B cell (primary cell): ENCODE results near the gene EGLN1. TPM values are rescaled to one million over a fixed set of nuclear protein-coding genes. Genes with fewer than 3 reads are reported as not detected.

Experiments used
- ATAC-seq: fragments of 200-7000 bp; cut with Tn5 transposase; one replicate; pipeline ENCODE4 v1.10.0; 2021; ENCODE audit warnings: low read depth, mild to moderate bottlenecking, moderate number of reproducible peaks, moderate library complexity
- CTCF ChIA-PET: fragments of 350-600 bp; sonication (Branson Sonifier 250); formaldehyde crosslinking; loops from one replicate; lab custom pipeline; 2021; ENCODE audit warnings: antibody characterized with exemption, inconsistent platforms; lab: Charles Lee
- POLR2A ChIA-PET: fragments of 350-600 bp; sonication (Branson Sonifier 250); formaldehyde crosslinking; loops from one replicate; lab custom pipeline; 2021; ENCODE audit warnings: antibody characterized with exemption; lab: Charles Lee
- DNase-seq: peaks from one replicate; pipeline ENCODE4 v3.0.0; 2013
- H2AFZ ChIP-seq: 2 replicates; pipeline ENCODE4 v1.6.1; 2012; ENCODE audit warnings: mild to moderate bottlenecking, low read depth, low read length; ENCODE audit not compliant: insufficient read depth, poor library complexity, severe bottlenecking
- H3K27ac ChIP-seq, 2 donors: 1 replicate in 1 of 2; 2 replicates in 1 of 2; pipeline ENCODE4 v1.5.1; 2012 to 2013; ENCODE audit warnings: low read length in 2 of 2, mild to moderate bottlenecking in 2 of 2, moderate library complexity in 1 of 2
- H3K27me3 ChIP-seq, 4 experiments: fragments of 200-600 bp in 1 of 4; sonication (generic) in 1 of 4; replicated peaks in 1 of 4; 1 replicate in 2 of 4; 2 replicates in 2 of 4; pipeline versions ENCODE4 v1.6.1 to v1.7.0; 2013 to 2016; ENCODE audit warnings: low read length in 3 of 4, mild to moderate bottlenecking in 2 of 4, mixed read lengths in 1 of 4, moderate library complexity in 1 of 4; ENCODE audit not compliant: insufficient read depth in 4 of 4, control insufficient read depth in 3 of 4; ENCODE audit errors: control extremely low read depth in 1 of 4
- H3K36me3 ChIP-seq, 2 experiments: replicated peaks in 1 of 2; 1 replicate in 1 of 2; 2 replicates in 1 of 2; pipeline versions ENCODE4 v1.6.1 to v1.7.1; 2013; ENCODE audit warnings: low read length in 1 of 2; ENCODE audit not compliant: insufficient read depth in 2 of 2, control insufficient read depth in 1 of 2; ENCODE audit errors: control extremely low read depth in 1 of 2, extremely low read depth in 1 of 2
- H3K4me1 ChIP-seq, 2 donors: fragments of 200-600 bp in 1 of 2; sonication (generic) in 1 of 2; 1 replicate in 1 of 2; 2 replicates in 1 of 2; pipeline versions ENCODE4 v1.5.1 to v1.6.1; 2013 to 2017; ENCODE audit warnings: low read length in 2 of 2; ENCODE audit not compliant: control insufficient read depth in 2 of 2, insufficient read depth in 2 of 2
- H3K4me2 ChIP-seq: replicated peaks from 2 replicates; pipeline ENCODE3; 2012; ENCODE audit warnings: mild to moderate bottlenecking, low read depth, low read length; ENCODE audit not compliant: poor library complexity, severe bottlenecking
- H3K4me3 ChIP-seq, 5 experiments: fragments of 200-600 bp in 1 of 5; sonication (generic) in 1 of 5; 1 replicate in 3 of 5; 2 replicates in 2 of 5; pipeline versions ENCODE4 v1.5.1 to v1.7.0; 2011 to 2016; ENCODE audit warnings: low read length in 4 of 5, mild to moderate bottlenecking in 4 of 5, low read depth in 2 of 5, control low read depth in 1 of 5, moderate library complexity in 1 of 5; ENCODE audit not compliant: insufficient read depth in 1 of 5; ENCODE audit errors: control extremely low read depth in 1 of 5, extremely low read depth in 1 of 5
- H3K79me2 ChIP-seq: fragments of 200-600 bp; sonication (generic); one replicate; pipeline ENCODE4 v1.6.0; 2016; ENCODE audit warnings: low read length; ENCODE audit not compliant: control insufficient read depth, insufficient read depth
- H3K9ac ChIP-seq: fragments of 200-600 bp; sonication (generic); 2 replicates; pipeline ENCODE4 v1.6.1; 2017; ENCODE audit warnings: mild to moderate bottlenecking, low read length, moderate library complexity
- H3K9me3 ChIP-seq, 3 donors: one replicate each; pipeline versions ENCODE4 v1.6.1 to v1.7.1; 2013; ENCODE audit warnings: low read length in 2 of 3; ENCODE audit not compliant: control insufficient read depth in 2 of 3, insufficient read depth in 1 of 3; ENCODE audit errors: control extremely low read depth in 1 of 3
- H4K20me1 ChIP-seq: 2 replicates; pipeline ENCODE4 v1.6.0; 2012; ENCODE audit warnings: mild to moderate bottlenecking, low read length; ENCODE audit not compliant: insufficient read depth, control insufficient read depth, poor library complexity, severe bottlenecking
- H3K27ac Mint-ChIP-seq: one replicate; pipeline ENCODE4 v1.8.0; 2021; ENCODE audit warnings: mixed read lengths
- H3K27me3 Mint-ChIP-seq: one replicate; pipeline ENCODE4 v1.8.0; 2021; ENCODE audit warnings: mixed read lengths
- H3K4me1 Mint-ChIP-seq: one replicate; pipeline ENCODE4 v1.8.0; 2021; ENCODE audit warnings: mixed read lengths
- H3K4me3 Mint-ChIP-seq: one replicate; pipeline ENCODE4 v1.8.0; 2021; ENCODE audit warnings: mixed read lengths
- H3K9me3 Mint-ChIP-seq: one replicate; pipeline ENCODE4 v1.8.0; 2022; ENCODE audit warnings: mixed read lengths; ENCODE audit not compliant: insufficient read depth
- CTCF ChIP-seq: fragments of 200-600 bp; IDR thresholded peaks from one replicate; pipeline ENCODE4 v1.8.0; 2022; ENCODE audit warnings: antibody characterized with exemption, mild to moderate bottlenecking
- EZH2 ChIP-seq: IDR thresholded peaks from 2 replicates; pipeline ENCODE4 v1.6.1; 2012; ENCODE audit warnings: borderline replicate concordance, low read depth, mild to moderate bottlenecking, moderate library complexity, low read length; ENCODE audit not compliant: insufficient read depth, poor library complexity, severe bottlenecking
- WGBS: methylation state at CpG from one replicate; pipeline ENCODE4 v1.1.5; 2013; ENCODE audit warnings: missing lambda C conversion rate; ENCODE audit not compliant: insufficient coverage; 5-methylcytosine and 5-hydroxymethylcytosine counted together
- intact Hi-C: fragments of 100-400 bp; cut with micrococcal nuclease; formaldehyde crosslinking; loops from one replicate; pipeline ENCODE4 v1.10.0; 2022
- polyA plus RNA-seq: library from polyadenylated mRNA; depleted of rRNA; stranded (reverse); fragments of >200 nt; gene quantifications from 2 replicates; pipeline ENCODE4 v1.2.3, GENCODE V29; 2012
- total RNA-seq, 2 donors: library from RNA; stranded (reverse); fragments of 120-200 nt in 1 of 2; gene quantifications; 1 replicate in 1 of 2; 2 replicates in 1 of 2; pipeline versions ENCODE4 v1.2.3 to v1.2.4, GENCODE V29; 2013 to 2022

Gene EGLN1
- total and polyA plus RNA-seq, 2 donors (not counting 1 experiment from before 2014, with no cell fraction given) = 7.5 to 18.5 TPM

DNA sequence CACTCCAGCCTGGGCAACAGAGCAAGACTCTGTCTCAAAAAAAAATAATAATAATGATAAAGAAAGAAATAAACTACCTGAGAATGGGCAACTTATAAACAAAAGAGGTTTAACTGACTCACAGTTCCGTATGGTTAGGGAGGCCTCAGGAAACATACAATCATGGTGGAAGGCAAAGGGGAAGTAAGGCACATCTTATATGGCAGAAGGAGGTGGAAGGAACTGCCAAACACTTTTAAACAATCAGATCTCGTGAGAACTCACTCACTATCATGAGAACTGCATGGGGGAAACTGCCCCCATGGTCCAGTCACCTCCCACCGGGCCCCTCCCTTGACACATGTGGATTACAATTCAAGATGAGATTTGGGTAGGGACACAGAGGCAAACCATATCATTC is 6.3 kb upstream of the EGLN1 start:
- peaks cover 0 to 2% (median 0%) of the 10 kb centered on the region in 3 donors for H3K9me3 ChIP-seq
- TF ChIP-seq CTCF = no peak
- TF ChIP-seq EZH2 = no peak
- no peak overlapping the region for H3K9ac ChIP-seq
- no peak overlapping the region for H3K27ac Mint-ChIP-seq
- H2AFZ ChIP-seq = no peak overlapping the region
- no peaks in the 10 kb centered on the region for H3K36me3 ChIP-seq
- H3K4me1 Mint-ChIP-seq = no peaks in the 10 kb centered on the region
- ATAC-seq (no peak), DNase-seq (no peak)
- peaks cover 2% of the 10 kb centered on the region for H3K9me3 Mint-ChIP-seq
- H3K4me1 ChIP-seq = no peaks in the 10 kb centered on the region
- CTCF ChIA-PET = interaction anchor here (0.8 kb wide), 1 partner anchor 74 kb away, joined by 3 read pairs; no protein-coding TSS in a partner anchor
- H4K20me1 ChIP-seq = no peaks in the 10 kb centered on the region
- no peak overlapping the region for H3K4me3 Mint-ChIP-seq
- H3K4me3 ChIP-seq = no peak overlapping the region
- H3K27ac ChIP-seq = no peak overlapping the region
- H3K27me3 Mint-ChIP-seq = peaks cover 13% of the 10 kb centered on the region
- intact Hi-C loops = no loop called here
- H3K79me2 ChIP-seq = no peaks in the 10 kb centered on the region
- 100% methylated on average over 1 of the region's 3 CpGs for WGBS
- H3K4me2 ChIP-seq = no peak overlapping the region
- POLR2A ChIA-PET = no interaction called here
- no peaks in the 10 kb centered on the region for H3K27me3 ChIP-seq

DNA sequence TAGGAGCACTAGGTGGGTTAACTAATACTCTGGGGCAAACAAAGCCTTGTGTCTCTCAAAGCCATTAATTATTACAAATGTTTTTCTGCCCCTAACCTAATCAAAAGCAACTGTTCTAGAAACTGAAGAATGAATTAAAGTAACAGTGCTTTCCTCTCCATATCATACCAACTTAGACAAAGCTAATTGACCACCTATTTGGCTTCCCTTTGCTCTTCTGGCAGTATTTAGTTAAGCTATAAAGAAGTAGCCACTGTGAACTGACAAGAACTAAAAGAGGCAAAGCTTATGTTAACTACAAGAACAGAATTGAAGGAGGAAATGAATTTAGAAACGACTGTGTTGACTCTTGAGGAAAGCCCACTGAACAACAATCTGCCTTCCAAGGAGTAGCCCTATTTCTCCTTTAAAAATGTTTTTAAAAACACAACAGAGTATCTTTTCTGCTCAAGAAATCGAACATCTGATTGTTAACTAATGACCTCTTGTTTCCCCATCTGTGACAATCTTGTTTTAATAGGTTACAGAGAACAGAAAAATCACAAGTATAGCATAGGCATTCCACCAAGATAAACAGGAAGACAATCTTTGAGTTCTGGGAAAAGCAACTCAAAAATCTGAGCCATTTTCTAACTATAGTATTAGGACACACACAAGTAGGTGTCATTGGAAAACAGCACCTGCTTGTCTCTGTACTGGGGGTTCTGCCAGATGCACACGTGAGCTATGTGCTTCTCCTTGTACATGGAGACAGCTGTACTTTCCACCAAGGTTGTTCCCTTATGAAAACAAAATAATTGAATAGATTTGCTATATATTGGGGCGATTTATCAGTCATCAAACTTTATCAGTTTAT is 3.1 kb upstream of the EGLN1 start:
- no peak for ATAC-seq
- H3K27ac ChIP-seq = no peak overlapping the region
- WGBS = no CpG with 5 or more reads among the region's 4 CpGs
- no peak overlapping the region for H3K4me2 ChIP-seq
- peaks cover 7% of the 10 kb centered on the region for H4K20me1 ChIP-seq
- Mint-ChIP-seq H3K27me3 (peaks cover 3% of the 10 kb centered on the region), H3K27ac (no peak overlapping the region), H3K4me3 (no peak overlapping the region), H3K4me1 (peaks cover 17% of the 10 kb centered on the region), H3K9me3 (peaks cover 2% of the 10 kb centered on the region)
- TF ChIP-seq CTCF (no peak), EZH2 (no peak)
- no peak overlapping the region for H2AFZ ChIP-seq
- intact Hi-C loops = loop anchor here (5.0 kb wide), 2 partner anchors 53 to 183 kb away; partner anchors contain the start of gene GNPAT
- no peak overlapping the region for H3K9ac ChIP-seq
- H3K4me1 ChIP-seq = peaks cover 3 to 11% of the 10 kb centered on the region in 2 donors
- ChIA-PET CTCF (interaction anchor here (1.4 kb wide), 1 partner anchor 178 kb away, joined by 3 read pairs; no protein-coding TSS in a partner anchor), POLR2A (no interaction called here)
- no peaks in the 10 kb centered on the region for H3K36me3 ChIP-seq
- H3K79me2 ChIP-seq = peaks cover 11% of the 10 kb centered on the region
- H3K27me3 ChIP-seq = no peaks in the 10 kb centered on the region
- no peak for DNase-seq
- H3K9me3 ChIP-seq = no peaks in the 10 kb centered on the region
- no peak overlapping the region for H3K4me3 ChIP-seq
